GM18907 (cell line): Measurements from ENCODE around the gene CLCA2.
A peak's percentile ranks its signal among the peaks of the same experiment; 100 is the strongest.

Source experiments
- ATAC-seq: cut with Tn5 transposase; IDR thresholded peaks from one replicate; pipeline ENCODE4 v1.9.1; 2021; ENCODE audit warnings: mild to moderate bottlenecking, moderate library complexity; ENCODE audit not compliant: unreplicated experiment

Gene CLCA2

DNA sequence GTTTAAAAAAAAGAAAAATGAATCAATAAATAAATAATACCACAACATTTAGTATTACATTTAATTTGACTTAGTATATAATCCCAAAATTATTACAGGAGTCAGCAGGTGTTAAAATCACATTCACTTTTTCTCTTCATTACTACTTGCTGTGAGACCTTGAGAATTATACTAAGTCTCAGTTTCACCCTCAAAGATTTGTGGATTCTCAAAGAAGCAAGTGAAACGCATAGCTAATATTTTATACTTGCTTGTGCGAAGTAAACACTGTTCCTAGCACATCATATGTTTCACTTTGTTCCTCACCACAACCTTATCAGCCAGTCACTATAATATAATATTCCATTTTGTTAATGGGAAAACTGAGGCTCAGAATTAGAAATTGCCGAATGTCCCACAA is 48.8 kb downstream of the CLCA2 start:
- no peak for ATAC-seq

DNA sequence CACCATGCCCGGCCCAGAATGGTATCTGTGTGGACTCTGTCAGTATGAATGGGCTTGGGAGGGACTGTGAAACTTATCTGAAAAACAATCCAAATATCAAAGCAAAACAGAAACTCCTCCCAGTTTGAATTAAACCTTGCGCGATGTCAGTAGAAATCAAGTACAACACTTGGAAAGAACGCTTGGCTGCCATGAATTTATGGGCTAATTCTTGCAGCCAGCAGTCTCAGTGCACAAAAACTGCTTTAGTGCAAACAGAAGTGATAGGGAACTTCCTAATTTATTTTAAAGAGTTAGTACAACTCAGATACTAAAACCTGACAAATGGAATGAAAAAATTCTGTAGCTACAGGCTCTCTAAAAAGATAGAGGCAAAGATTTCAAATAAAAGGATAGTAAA is 53.3 kb downstream of the CLCA2 start:
- no peak for ATAC-seq

DNA sequence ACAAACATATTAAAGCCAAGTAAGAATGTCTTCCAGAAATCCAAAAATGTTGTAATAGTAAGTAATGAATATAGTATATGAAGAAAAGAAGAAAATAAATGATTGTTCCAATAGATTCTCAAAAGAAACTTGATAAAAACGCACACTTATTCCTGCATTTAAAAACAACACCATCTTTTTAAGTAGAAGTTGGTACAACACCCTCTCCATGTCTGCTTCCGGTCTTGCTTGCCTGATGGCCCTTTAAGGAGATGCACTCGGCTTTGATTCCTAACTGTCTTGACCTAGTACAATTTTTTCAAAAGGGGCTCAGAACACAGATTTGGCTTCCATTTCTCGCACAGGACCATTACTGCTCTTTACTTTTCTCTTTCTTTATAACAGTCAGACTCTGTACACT is 53.7 kb downstream of the CLCA2 start:
- no peak for ATAC-seq

DNA sequence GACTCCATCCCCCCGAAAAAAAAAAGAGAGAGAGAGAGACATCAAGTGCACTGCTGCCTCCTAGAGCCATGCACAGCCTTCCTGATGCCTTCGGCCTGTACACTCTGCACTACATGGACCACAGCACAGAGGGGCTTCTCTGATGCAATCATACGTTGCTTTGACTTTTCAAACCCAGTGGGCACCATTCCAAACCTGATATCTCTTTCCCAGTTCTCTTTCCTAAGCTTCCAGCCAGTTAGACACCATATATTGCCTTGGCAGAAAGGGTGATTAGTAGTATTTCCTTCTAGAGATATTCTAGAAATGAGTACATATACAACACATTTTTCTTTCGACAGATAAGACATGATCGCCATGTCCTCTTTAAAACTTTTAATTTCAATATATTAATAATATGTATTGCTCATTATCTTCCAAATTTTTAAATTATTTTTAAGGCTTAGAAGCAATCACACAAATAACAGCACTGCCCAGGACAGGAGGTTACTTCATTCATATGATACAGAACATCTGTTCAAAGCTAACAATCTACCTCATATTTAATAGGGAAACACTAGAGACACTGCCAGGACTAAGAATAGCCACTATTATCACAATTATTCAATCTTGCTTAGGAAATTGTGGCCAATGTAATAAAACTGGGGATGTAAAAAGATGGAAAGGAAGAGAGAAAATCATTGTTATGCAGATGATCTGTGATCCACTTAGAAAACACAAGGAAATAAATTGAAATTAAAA is 54.6 kb downstream of the CLCA2 start:
- ATAC-seq, result no peak

DNA sequence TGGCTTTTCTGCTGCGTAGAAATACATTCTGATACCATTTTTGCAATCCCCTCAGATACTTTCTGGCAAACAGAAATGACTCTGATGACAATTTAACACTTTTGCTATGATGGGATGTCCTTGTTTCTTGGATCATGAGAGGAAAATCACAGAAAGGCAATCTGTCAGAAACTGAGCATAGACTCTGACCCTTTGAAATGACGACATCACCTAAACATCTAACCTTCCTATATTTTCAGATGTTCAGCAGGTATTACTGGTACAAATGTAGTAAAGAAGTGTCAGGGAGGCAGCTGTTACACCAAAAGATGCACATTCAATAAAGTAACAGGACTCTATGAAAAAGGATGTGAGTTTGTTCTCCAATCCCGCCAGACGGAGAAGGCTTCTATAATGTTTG is 58.0 kb downstream of the CLCA2 start:
- ATAC-seq, result no peak

DNA sequence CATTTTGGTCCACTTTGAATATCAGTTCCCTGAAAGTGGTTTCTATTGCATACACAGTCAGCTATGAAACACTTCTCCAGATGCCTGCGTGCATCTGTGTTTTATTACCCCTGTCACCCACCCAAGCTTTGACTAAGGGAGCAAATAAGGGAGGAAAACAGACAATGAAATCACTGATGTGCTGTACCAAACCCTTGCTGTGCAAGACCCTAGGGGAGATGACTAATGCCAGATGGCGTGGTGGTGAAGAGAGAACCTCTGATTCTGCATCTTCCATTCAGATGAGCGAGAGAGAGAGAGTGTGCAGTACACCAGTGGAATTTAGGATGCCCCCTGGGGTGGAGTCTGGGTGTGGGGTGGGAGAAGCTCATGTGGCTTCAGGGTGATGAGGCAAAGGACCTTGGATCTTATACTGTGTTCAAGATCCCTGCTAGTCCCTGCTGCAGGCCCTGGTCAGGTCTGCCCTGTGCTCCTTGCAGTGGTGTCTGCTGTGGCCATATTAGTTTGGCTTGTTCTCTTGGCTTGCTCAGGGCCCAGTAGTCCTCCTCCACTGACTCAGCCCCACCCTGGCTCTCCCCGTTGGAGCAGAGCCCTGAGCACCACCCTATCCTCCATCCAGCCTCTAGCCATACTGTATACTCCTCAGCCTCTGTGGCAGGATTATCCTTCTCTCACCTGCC is 63.3 kb downstream of the CLCA2 start:
- no peak for ATAC-seq

DNA sequence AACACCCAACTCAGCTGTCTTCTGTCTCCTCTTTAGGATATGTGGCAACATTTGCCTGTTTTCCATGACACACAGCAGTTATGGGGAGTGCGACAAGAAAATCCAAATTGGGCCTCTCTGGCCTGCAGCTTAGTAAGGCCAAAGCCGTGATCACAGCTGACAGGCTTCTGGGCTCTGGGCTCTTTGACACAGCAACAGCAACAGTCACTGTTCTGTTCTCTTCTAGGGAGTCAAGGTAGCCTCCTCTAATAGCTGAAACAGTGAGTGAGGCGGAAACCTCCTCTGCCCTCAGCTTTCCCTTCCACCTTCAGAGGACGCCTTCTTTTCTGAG is 63.8 kb downstream of the CLCA2 start:
- ATAC-seq, result no peak

DNA sequence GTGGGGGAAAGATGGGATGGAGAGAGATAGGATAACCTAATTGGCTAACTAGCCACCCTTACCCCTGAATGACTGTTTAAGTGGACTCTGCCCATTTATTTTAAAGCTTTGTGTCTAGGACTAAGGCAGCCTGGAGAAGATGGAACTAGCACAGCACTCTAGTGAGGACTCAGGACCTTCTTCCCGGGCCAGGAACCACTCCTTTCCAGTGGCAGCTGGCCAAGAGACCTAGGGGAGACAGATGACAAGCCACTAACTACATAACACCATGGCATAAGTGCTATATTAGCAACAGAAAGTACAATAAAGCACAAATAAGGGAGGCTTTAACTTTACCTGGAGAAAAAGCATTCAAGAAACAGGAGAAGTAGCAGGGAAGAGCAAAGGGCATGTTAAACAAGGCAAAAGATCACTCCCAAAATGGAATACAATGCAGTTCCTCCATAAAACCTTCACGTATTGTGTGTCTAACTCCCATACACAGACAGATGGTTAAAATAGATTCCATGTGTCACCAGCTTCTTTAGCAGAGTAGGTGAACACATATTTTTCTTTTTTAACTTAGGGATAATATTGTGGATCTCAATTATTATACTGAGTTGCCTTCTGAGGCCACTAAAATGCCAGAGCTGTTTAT is 65.4 kb downstream of the CLCA2 start:
- ATAC-seq, result no peak

DNA sequence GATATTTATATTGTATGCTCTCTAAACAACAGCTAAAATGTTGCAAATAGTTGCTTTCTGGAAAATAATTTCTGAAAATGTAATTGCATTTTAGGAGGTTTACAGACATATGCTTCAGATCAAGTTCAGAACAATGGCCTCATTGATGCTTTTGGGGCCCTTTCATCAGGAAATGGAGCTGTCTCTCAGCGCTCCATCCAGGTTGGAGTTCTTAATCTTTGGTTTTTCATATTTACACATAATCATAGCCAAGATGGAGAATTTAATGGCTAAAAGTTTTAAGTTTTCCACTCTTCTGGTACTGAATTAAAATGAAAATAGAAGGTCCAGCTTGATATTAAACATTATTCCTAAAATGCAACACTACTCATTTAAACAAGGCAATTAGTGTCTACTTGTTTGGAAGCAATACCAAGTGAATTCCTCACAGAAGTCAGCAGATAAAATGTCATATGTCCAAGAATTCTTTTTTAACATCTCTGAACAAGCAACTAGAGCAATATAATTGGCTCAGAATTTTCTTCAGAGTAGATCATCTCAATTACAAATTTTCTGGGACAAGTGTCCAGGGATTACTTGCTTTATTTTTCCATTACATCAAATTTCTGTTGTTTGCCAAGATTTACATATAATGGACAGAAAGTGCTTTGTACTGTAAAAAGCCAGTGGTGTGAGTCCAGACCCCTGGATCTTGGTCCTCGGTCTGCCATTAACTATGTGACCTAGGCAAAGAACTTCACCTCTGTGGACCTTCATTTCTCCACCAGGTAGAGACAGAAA is 67.4 kb downstream of the CLCA2 start:
- ATAC-seq, result no peak

DNA sequence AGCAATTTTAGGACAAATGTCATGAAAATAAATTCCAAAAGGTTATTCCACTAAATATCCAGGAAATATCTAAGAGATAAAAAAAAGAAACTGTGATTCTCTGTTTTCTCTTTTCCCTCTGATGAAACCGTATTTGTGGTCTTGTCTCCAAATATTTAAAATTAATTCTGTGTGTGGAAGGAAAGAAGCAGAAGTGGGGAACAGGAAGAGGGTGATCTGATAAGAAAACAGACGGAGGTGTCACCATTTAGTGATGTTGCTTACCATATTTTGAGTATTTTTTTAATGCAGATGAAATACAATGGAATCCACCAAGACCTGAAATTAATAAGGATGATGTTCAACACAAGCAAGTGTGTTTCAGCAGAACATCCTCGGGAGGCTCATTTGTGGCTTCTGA is 74.3 kb downstream of the CLCA2 start:
- no peak for ATAC-seq

DNA sequence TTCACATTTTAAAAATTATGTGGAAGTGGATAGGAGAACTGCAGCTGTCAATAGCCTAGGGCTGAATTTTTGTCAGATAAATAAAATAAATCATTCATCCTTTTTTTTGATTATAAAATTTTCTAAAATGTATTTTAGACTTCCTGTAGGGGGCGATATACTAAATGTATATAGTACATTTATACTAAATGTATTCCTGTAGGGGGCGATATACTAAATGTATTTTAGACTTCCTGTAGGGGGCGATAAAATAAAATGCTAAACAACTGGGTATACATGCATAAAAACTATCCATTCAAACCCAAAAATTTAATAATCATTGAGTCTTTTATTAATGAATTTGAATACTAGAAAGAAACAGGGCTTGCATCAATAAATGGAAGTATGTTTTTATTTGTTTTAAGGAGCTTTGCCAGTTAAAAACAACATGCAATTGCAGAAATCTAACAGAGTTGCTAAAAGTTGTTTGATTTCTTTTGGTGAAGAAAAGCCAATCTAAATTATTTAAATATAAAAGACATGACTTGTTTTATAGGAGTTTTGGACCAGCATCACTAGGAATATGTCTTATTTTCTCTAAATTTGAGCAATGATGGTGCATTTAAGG is 76.1 kb downstream of the CLCA2 start:
- ATAC-seq, result no peak

DNA sequence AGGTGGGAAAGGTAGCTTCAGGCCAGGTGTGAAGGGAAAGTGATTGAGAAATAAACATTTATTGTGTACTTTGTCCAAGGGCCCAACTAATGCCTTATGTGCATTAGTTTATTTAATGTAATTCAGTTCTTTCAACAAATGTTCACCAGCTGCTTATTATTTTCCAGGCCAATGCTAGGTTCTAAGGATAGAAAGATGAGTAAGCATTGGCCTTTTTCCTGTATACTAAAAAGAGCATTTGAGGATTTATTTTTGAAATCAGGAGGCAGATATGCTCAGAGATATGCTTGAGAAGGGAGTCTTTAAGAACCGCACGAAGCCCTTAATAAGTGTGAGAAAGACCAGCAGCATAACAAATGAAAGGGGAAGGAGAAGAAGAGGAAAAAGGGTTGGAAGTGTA is 76.7 kb downstream of the CLCA2 start:
- ATAC-seq, result no peak

DNA sequence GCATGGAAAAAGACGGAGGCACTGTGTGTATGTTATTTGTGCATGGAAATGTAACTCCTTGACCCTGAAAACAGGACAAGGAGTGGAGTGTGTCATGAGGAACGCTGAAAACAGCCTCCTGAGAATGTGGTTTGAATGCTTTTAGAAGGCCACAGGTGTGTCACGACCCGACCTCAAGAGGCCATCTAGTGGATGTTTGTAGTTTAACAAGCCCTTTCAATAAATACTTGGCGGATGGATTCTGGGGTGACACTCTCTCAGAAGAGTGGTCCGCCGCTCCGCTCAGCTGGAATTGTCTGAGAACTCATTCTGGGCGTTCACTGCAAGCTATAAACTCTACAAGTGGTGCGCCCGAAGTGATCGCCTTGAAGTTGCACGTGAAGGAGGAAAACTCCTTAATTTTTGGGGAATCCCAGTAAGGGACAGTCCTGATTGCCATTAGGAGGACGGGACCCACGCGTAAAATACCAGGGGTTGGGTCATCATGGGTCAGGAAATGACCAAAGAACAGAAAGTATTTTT is 78.2 kb downstream of the CLCA2 start:
- ATAC-seq, result peak; percentile 85

DNA sequence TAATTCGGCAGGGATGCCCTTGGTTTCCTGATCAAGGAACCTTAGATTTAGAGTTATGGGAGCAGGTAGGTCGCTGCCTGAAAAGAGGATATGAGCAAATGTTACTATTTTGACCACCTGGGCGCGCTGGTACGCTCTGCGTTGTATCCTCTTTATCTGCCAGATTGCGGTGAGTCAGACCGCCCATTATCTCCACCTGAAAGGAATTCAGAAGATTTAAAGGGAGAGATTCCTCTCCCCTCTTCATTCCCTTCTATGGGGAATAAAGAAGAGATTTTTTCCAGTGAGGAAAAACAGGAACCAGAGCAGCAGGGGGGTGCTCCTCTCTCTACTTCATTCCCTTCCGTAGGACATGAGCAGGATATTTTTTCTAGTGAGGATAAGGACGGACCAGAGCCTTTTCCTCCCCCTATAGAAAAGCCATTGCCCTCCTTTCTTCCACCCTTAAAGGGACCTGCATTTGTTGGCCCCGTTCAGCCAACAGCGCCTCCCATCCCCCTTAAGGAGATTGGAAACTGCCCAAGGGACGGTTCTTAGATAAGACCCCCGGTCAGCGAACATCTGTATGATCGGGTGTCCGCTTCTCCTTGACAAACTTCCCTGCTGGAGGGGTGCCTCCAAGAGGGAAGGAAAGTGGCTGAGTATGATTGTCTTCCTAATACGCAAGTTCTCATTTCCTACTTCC is 78.9 kb downstream of the CLCA2 start:
- ATAC-seq, result peak; percentile 32

DNA sequence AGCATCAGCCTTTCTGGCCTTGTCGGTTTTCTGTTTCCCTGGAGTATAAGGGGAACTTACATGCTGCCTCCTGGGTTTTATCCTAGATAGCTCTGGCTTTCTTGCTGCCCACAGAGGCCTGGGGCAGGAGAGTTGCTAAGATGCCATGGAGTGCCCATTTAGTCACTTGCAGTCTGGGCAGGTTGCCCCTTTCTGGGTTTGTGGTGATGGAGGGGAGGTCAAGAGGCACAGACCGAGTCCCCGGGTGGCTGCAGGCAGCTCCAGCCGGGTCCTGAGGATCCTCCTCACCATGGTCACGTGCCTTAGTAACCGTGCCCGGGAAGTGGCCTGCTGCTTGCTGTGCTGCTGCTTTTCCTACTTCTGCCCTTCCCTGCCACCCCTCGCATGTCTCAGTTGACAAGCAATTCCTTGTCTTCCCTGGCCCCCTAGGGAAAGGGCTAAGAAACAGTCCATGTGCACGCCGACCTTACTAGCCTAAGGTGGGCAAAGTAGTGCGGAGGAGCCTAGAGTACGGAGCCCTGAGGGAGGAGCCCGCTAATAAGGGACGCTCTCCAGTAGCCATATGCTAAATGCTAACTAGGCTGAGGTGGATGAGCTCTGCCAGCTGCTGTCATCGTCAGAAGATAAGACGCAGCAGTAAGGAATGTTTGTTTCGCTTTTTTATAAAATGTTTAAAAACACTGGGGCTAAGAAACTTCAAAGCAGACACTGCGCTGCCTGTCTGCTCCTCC is 79.6 kb downstream of the CLCA2 start:
- no peak for ATAC-seq

DNA sequence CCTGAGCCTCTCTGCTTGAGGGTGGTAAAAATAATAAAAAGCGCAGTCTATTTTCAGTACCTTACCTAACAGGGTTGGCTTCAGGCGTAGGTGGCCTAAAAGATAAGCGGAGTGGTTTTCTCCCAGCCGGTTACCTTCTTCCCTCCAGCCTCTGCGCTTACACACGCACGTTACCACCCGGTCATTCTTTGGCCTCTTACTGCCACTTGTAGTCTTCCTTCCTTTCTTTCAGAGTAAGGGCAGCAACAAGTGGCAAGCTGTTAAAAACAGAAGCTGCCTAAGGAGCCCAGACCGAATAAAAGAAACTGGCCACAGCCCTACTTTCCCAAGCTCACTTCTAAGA is 80.1 kb downstream of the CLCA2 start:
- no peak for ATAC-seq

DNA sequence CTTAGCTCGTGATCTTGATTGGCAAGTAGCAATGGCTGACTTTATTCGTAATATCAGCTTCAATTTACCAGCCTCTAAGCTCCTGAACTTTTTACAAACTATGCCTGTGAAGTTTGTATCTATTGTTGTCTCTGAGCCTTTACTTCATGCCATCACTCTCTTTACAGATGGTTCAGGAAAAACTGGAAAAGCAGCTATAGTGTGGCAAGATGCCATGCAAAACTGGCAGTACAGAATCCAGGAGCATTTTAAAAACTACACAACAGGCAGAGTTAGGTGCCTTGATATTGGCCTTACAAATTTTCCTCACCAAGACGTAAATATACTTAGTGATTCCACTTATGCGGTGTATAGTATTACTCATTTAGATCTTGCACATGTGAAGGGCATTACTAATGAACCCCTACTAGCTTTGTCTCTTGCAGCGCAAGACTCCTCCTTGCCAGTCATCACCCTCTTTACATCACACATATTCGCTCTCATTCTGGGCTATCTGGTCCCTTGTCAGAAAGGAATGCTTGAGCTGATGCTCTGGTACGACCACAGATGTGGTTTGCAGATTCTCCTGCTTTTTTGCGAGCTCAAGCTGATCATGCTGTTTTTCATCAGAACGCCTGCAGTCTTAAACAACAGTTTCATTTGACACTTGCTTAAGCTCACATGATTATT is 81.1 kb downstream of the CLCA2 start:
- no peak for ATAC-seq

DNA sequence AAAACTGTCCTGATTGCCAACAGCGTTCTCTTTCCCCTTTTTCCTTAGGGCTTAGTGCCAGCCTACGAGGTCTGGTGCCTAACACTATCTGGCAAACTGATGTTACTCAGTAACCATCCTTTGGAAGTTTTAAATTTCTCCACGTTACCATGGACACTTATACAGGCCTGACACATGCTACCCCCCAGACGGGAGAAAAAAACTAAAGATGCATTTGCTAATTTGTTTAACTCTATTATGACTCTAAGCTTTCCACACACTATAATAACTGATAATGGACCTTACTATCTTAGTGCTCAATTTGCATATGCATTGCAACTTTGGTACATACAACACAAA is 81.6 kb downstream of the CLCA2 start:
- no peak for ATAC-seq
